NCI-H146 treated with DMSO at 0.1 percent for 48 hours (cell line): ENCODE data around the gene DNAJB6.
"Not testable (repeated sequence)": the region's sequence is repeated elsewhere in the genome, so short reads cannot be mapped to it uniquely, and the experiment has no call there.

Experiments used
- DNase-seq: peaks from one replicate; lab custom pipeline; 2025; ENCODE audit not compliant: unreplicated experiment; lab: John Stamatoyannopoulos, UW

The DNAJB6 gene

DNA sequence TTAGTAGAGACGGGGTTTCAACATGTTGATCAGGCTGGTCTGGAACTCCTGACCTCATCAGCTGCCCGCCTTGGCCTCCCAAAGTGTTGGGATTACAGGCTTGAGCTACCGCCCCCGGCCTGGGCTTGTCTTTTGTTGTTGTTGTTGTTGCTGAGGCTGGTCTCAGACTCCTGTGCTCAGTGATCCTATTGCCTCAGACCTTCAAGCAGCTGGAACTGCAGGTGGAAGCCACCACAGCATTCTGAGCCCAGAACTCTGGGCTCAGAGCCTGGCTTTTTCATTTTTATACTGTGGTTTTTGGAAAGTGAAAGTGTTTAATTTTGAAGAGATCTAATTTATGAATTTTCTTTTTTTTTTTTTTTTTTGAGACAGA, 16.2 kb upstream of the DNAJB6 start:
- no peak for DNase-seq

DNA sequence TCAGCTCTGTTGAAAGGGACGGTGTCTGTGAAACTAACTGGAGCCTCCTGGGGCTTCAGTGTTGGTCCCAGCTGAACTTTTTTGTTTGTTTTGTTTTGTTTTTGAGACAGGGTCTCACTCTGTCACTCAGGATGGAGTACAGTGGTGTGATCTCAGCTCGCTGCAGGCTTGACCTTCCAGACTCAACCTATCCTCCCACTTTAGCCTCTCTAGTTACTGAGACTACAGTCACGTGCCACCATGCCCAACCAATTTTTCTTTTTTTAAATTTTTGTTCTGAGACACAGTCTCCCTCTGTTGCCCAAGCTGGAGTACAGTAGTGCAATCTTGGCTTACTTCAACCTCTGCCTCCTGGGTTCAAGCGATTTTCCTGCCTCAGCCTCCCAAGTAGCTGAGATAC, 13.4 kb upstream of the DNAJB6 start:
- no peak for DNase-seq

DNA sequence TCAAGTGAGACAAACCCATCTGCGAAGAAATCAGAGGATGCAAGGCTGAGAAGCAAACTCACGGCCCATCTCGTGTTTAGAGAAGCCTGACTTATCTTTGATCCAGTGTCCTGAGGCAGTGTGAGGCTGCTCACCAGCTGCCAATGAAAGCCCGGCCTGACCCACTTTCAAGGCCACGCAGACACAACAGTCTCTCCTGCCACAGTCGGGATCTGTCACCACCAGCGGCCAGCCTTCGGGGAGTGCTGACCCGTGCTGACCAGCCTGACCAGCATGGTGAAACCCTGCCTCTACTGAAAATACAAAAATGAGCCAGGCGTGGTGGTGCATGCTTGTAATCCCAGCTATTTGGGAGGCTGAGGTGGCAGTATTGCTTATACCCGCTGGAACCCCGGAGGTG, 7.4 kb upstream of the DNAJB6 start:
- no peak for DNase-seq

- not testable (repeated sequence) for DNase-seq
Observed at GRCh38 chr7:157330567-157330966, 6.2 kb upstream of the DNAJB6 start.

DNA sequence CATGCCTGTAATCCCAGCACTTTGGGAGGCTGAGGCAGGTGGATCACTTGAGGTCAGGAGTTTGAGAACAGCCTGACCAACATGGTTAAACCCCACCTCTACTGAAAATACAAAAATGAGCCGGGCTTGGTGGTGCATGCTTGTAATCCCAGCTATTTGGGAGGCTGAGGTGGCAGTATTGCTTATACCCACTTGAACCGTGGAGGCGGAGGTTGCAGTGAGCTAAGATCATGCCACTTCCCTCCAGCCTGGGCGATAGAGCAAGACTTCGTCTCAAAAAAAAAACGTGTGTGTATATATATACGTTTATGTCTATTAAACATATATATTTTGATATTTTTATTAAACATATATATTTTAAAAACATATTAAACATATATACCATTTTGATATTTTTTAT, 5.8 kb upstream of the DNAJB6 start:
- DNase-seq = not testable (repeated sequence)

DNA sequence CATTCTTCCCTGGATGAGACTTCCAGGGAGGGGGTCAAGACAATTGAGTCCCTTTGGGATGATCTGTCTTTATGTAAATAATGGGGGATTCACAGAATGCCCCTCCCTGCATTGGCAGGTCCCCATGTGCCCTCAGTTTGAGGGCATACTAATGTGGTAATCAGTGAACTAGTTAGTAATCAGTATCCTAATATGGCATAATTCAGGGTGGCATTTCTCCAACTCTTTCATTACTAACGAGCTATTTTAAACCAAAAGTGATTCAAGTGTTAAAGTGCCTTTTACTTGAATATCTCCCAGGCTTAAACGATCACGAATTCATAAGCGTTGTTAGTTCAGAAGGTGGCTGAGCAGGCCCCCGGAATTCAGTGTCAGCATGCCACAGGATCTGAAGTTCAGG, 1.6 kb upstream of the DNAJB6 start:
- DNase-seq = no peak

- no peak for DNase-seq
Observed at GRCh38 chr7:157335991-157336382, 817 bp upstream of the DNAJB6 start.

- DNase-seq = no peak
Observed at GRCh38 chr7:157337316-157338149, 729 bp downstream of the DNAJB6 start.

DNA sequence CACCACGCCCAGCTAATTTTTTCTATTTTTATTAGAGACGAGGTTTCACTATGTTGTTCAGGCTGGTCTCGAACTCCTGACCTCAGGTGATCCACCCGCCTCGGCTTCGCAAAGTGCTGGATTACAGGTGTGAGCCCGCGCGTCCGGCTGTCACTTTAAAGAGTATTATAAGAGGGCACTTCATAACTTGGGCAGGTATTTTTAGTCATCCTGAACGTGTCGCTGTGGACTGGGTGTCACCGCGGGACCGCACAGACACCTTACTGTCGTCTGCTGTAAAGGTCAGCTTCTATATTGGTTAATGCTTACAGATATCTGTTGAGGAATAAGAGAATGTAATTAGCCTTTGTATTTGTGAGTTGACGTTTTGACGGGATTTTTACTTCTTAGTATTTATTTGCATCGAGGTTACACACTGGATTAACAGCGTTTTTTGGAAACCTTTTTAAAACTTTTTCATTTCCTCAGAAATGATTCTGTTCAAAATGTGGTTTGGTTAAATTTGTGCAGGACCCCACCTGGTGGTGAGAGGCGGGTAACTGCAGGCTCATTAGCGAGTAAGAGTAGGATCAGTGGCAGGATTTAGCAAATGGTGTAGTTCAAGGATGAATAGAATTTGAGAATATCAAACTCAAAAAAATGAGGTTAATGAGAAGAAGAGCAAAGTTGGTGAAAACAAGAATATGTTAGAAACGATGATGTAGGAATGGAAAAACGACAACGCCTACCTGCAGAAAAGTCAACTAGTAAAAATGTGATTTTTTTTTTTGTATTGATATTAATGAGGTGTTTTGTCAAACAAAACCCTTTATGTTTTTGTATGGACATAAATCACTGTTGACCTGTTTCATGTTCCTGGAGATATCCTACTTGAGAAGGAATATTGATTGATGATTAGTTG, 3.2 kb downstream of the DNAJB6 start:
- peak; percentile 4 for DNase-seq

GRCh38 chr7:157347217-157347904, 10.6 kb downstream of the DNAJB6 start:
- no peak for DNase-seq

- DNase-seq = no peak
Observed at GRCh38 chr7:157348548-157348947, 11.7 kb downstream of the DNAJB6 start.

DNA sequence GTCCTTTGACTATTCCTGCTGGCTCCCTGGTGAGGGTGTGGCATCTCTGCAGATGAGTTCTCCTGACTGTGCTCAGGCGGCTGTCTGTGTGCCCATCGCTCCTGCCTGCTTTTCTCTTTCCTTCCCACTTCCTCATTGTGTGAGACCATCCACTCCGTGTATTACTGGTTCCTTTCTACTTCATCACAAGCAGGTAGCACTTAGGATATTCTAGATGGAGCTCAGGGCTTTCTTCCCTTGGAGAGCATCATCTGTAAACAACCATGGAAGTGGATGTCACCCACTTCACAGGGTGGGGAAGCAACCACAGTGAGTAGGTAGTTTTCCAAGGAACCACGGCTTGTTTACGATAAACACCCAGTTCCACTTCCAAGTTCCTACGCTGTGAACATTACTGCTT, 15.7 kb downstream of the DNAJB6 start:
- no peak for DNase-seq

DNA sequence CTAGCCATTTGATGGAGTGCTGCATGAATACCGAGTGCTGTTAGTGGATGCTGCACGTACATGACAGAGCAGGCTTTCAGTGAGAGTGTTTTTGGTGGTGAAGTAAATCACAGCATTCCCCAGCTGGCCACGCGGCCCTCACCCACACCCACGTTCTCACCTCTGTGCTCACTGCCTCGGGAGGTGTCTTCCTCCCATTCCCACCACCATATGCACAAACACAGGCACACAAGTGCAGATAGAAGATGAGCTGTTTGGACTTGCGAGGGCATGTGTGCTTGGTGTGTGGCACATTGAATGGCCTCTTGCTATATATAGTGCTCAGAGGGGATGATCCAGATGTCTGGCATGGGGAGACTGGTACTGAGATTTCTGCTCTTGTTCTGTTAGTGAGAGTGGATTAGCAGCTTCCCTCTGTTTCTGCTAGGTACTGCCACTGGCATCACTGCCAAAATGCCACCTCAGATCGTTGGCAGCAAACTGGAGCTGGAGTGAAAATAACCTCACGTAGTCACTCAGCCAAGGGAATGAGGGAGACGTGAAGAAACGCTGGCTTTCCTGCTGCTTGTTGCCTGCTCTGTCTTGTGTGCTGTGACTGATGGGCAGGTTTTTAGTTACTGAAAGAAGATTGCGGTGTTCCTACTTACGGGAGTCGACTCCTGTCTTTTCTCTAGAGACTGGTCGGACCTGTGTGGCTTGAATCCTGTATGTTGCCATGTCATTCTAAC, 19.1 kb downstream of the DNAJB6 start:
- no peak for DNase-seq

GRCh38 chr7:157357129-157358040, 20.6 kb downstream of the DNAJB6 start:
- no peak for DNase-seq

- no peak for DNase-seq
Observed at GRCh38 chr7:157358041-157358752, 21.4 kb downstream of the DNAJB6 start.

GRCh38 chr7:157358753-157359096, 21.9 kb downstream of the DNAJB6 start:
- no peak for DNase-seq

DNA sequence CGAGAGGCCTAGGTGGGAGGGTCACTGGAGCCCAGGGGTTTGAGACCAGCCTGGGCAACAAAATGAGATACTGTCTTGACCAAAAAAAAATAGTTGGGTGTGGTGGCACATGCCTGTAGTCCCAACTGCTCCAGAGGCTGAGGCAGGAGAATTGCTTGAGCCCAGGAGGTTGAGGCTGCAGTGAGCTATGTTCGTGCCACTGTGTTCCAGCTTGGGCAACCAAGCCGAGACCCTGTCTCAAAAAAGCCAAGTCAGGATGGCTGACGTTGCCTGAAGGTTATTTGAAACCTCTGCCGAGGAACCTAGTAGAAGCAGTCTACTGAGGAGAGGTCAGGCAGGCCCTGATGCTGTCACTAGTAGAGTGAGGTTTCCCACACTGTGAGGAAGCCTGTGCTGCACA, 22.8 kb downstream of the DNAJB6 start:
- no peak for DNase-seq

DNA sequence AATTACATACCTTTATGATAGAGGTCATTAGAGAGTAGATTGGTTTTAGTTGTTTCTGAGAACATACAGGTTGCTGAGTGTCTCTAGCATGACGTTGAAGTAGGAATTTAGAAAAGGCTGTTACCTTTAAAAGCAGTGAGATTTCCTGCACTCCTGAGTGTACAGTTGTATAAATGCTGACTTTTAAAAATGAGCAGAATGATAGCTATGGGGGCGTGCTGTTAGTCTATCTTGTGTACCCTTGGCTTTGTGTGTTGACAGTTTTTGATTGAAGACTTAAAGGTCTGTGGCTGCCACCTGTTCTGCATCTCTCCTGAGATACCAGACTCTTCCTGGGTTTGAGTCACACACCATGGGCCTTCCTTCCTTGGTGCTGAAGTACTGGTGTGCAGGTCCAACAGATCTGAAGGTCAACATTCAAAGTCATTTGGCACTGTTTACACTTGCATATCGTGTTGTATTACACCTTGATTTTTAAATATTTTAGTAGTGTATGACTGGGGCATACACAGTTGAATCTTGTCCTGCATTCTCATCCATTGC, 23.8 kb downstream of the DNAJB6 start:
- no peak for DNase-seq

DNA sequence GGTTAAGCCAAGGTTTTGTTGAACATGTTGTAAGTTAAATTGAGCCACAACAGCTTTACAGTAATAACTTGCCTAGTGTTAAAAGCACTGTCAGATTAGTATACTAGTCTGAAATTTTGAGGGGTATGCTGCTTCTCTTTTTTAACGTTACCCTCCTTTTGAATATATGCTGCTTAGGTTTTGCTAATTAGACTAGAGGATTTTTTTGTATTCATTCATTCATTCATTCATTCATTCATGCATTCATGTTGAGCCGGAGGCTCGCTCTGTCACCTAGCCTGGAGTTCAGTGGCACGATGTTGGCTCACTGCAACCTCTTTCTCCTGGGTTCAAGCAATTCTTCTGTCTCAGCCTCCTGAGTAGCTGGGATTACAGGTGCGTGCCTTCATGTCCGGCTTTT, 24.7 kb downstream of the DNAJB6 start:
- DNase-seq = no peak
